MM.1S (cell line): ENCODE measurements around the gene NTF3.

Experiments used
- DNase-seq: peaks from one replicate; pipeline ENCODE4 v3.0.0-alpha.2; 2015
- H2AFZ ChIP-seq: fragments of 300-600 bp; sonication (generic); 2 replicates; pipeline ENCODE4 v1.6.0; 2016; ENCODE audit warnings: antibody characterized with exemption, low read length
- H3F3A ChIP-seq: fragments of 300-600 bp; sonication (generic); 2 replicates; pipeline ENCODE4 v1.6.1; 2016; ENCODE audit warnings: mild to moderate bottlenecking, antibody characterized with exemption, low read length, moderate library complexity, mixed read lengths; ENCODE audit not compliant: insufficient read depth
- H3K27ac ChIP-seq: fragments of 300-600 bp; sonication (generic); 2 replicates; pipeline ENCODE4 v1.5.1; 2016; ENCODE audit warnings: mild to moderate bottlenecking, low read length
- H3K27me3 ChIP-seq: fragments of 300-600 bp; sonication (generic); replicated peaks from 2 replicates; pipeline ENCODE4 v1.6.0; 2016; ENCODE audit warnings: low read length; ENCODE audit not compliant: insufficient read depth
- H3K36me3 ChIP-seq: fragments of 300-600 bp; sonication (generic); replicated peaks from 2 replicates; pipeline ENCODE4 v1.6.1; 2016; ENCODE audit warnings: mild to moderate bottlenecking, low read length, mixed read lengths; ENCODE audit not compliant: insufficient read depth
- H3K4me1 ChIP-seq: fragments of 300-600 bp; sonication (generic); 2 replicates; pipeline ENCODE4 v1.6.1; 2016; ENCODE audit warnings: low read length, mixed read lengths
- H3K4me2 ChIP-seq: fragments of 300-600 bp; sonication (generic); 2 replicates; pipeline ENCODE4 v1.6.0; 2016; ENCODE audit warnings: low read depth, low read length
- H3K4me3 ChIP-seq: fragments of 300-600 bp; sonication (generic); 2 replicates; pipeline ENCODE4 v1.5.1; 2016; ENCODE audit warnings: low read length, mixed read lengths
- H3K79me2 ChIP-seq: fragments of 300-600 bp; sonication (generic); 2 replicates; pipeline ENCODE4 v1.6.1; 2016; ENCODE audit warnings: mixed run types, low read length, mixed read lengths
- H3K9ac ChIP-seq: fragments of 300-600 bp; sonication (generic); 2 replicates; pipeline ENCODE4 v1.6.1; 2016; ENCODE audit warnings: low read length, mixed read lengths
- H3K9me2 ChIP-seq: fragments of 300-600 bp; sonication (generic); replicated peaks from 2 replicates; pipeline ENCODE4 v1.6.1; 2016; ENCODE audit warnings: mild to moderate bottlenecking, low read length, mixed read lengths; ENCODE audit not compliant: insufficient read depth
- H3K9me3 ChIP-seq: fragments of 300-600 bp; sonication (generic); replicated peaks from 2 replicates; pipeline ENCODE4 v1.6.1; 2016; ENCODE audit warnings: mild to moderate bottlenecking, low read length, mixed read lengths; ENCODE audit not compliant: insufficient read depth
- H4K20me1 ChIP-seq: fragments of 300-600 bp; sonication (generic); 2 replicates; pipeline ENCODE4 v1.6.1; 2016; ENCODE audit warnings: mild to moderate bottlenecking, low read length, moderate library complexity, mixed read lengths; ENCODE audit not compliant: insufficient read depth
- EZH2 ChIP-seq: fragments of 300-600 bp; sonication (generic); optimal IDR thresholded peaks from 2 replicates; pipeline ENCODE3; 2017; ENCODE audit warnings: low read depth, mild to moderate bottlenecking, antibody characterized with exemption, low read length, mixed read lengths
- EZH2phosphoT487 ChIP-seq: fragments of 300-600 bp; sonication (generic); IDR thresholded peaks from 2 replicates; pipeline ENCODE4 v1.6.1; 2018; ENCODE audit warnings: antibody characterized with exemption, low read length
- TF ChIP-seq, protein P1 (sequence below): fragments of 300-600 bp; sonication (generic); IDR thresholded peaks from 2 replicates; pipeline ENCODE4 v1.5.1; 2016; ENCODE audit warnings: antibody characterized with exemption, low read length, mixed read lengths

The NTF3 gene

DNA sequence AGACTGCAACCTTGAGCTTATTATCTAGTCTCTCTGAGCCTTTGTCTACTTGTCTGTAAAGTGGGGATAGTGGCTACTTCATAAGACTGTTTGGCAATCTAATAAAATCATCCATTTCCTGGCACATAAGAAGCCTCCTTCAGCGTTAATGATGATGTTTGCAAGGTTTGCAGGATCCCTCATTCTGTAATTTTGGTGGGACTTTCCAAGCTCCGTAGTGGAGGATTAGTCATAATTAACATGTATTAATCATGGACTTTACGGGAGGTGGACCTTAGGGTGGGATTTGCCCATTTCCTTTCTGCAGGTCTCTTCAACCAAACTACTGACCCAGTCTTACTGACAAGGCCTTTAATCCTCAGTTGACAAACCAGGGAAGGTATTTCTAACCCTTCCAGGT, 66.2 kb downstream of the NTF3 start:
- no peak for DNase-seq
- no peak overlapping the region for H3K27ac ChIP-seq
- H3K4me2 ChIP-seq, result no peak overlapping the region
- H4K20me1 ChIP-seq, result no peaks in the 10 kb centered on the region
- H3K79me2 ChIP-seq, result no peaks in the 10 kb centered on the region
- TF ChIP-seq, protein P1, sequence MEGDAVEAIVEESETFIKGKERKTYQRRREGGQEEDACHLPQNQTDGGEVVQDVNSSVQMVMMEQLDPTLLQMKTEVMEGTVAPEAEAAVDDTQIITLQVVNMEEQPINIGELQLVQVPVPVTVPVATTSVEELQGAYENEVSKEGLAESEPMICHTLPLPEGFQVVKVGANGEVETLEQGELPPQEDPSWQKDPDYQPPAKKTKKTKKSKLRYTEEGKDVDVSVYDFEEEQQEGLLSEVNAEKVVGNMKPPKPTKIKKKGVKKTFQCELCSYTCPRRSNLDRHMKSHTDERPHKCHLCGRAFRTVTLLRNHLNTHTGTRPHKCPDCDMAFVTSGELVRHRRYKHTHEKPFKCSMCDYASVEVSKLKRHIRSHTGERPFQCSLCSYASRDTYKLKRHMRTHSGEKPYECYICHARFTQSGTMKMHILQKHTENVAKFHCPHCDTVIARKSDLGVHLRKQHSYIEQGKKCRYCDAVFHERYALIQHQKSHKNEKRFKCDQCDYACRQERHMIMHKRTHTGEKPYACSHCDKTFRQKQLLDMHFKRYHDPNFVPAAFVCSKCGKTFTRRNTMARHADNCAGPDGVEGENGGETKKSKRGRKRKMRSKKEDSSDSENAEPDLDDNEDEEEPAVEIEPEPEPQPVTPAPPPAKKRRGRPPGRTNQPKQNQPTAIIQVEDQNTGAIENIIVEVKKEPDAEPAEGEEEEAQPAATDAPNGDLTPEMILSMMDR, result no peak
- TF ChIP-seq EZH2phosphoT487 (no peak), EZH2 (no peak)
- no peaks in the 10 kb centered on the region for H3K27me3 ChIP-seq
- no peaks in the 10 kb centered on the region for H3K9me2 ChIP-seq
- H3K4me3 ChIP-seq, result no peak overlapping the region
- no peak overlapping the region for H2AFZ ChIP-seq
- H3K36me3 ChIP-seq, result no peaks in the 10 kb centered on the region
- H3K4me1 ChIP-seq, result no peaks in the 10 kb centered on the region
- H3K9ac ChIP-seq, result no peak overlapping the region
- H3K9me3 ChIP-seq, result no peaks in the 10 kb centered on the region
- H3F3A ChIP-seq, result no peaks in the 10 kb centered on the region

DNA sequence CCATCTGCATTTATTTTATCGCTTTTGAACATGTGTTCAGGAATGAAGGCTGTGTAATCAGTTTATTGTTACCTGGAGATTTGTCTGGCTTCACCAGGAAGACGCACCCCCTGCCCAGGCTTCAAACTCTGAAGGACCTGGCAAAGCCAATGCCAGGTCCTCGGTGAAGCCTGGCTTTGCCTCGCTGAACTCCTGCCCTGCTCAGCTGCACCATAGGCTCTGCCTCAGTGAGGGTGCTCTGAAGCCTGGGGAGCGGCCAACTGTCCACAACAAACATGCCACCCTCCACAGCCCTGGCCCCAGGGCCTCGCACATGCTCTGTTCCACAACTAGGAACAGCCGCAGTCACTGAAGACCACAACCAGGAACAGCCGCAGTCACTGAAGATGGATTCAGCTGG, 66.9 kb downstream of the NTF3 start:
- Histone ChIP-seq H3K36me3 (no peaks in the 10 kb centered on the region), H3K79me2 (no peaks in the 10 kb centered on the region), H3F3A (no peaks in the 10 kb centered on the region), H3K9ac (no peak overlapping the region), H4K20me1 (no peaks in the 10 kb centered on the region), H3K4me3 (no peak overlapping the region), H3K9me2 (no peaks in the 10 kb centered on the region), H2AFZ (no peak overlapping the region), H3K27ac (no peak overlapping the region), H3K4me2 (no peak overlapping the region), H3K9me3 (no peaks in the 10 kb centered on the region), H3K27me3 (no peaks in the 10 kb centered on the region), H3K4me1 (no peaks in the 10 kb centered on the region)
- DNase-seq, result no peak
- TF ChIP-seq EZH2phosphoT487, result no peak
- no peak for TF ChIP-seq EZH2
- TF ChIP-seq, protein P1, result no peak

GRCh38 chr12:5499566-5500330, 67.8 kb downstream of the NTF3 start:
- H3K27ac ChIP-seq, result no peak overlapping the region
- H3K4me2 ChIP-seq, result no peak overlapping the region
- DNase-seq, result no peak
- H3K27me3 ChIP-seq, result no peaks in the 10 kb centered on the region
- no peak overlapping the region for H3K9ac ChIP-seq
- H3K79me2 ChIP-seq, result no peaks in the 10 kb centered on the region
- H3F3A ChIP-seq, result no peaks in the 10 kb centered on the region
- H2AFZ ChIP-seq, result no peak overlapping the region
- no peak for TF ChIP-seq EZH2phosphoT487
- no peak for TF ChIP-seq EZH2
- TF ChIP-seq, protein P1, result no peak
- no peaks in the 10 kb centered on the region for H4K20me1 ChIP-seq
- no peaks in the 10 kb centered on the region for H3K9me3 ChIP-seq
- H3K4me3 ChIP-seq, result no peak overlapping the region
- H3K36me3 ChIP-seq, result no peaks in the 10 kb centered on the region
- no peaks in the 10 kb centered on the region for H3K9me2 ChIP-seq
- H3K4me1 ChIP-seq, result no peaks in the 10 kb centered on the region
